HepG2 (cell line): ENCODE data around the gene SCUBE1. TPM values are rescaled to one million over a fixed set of nuclear protein-coding genes. Genes with fewer than 3 reads are reported as not detected.

Experiments used
- ATAC-seq: fragments of 200-7000 bp; cut with Tn5 transposase; 3 replicates; pipeline ENCODE4 v1.9.1; 2020; ENCODE audit warnings: mild to moderate bottlenecking, moderate library complexity
- BruUV-seq: library from RNA; stranded (reverse); fragments of 400-500 nt; replicated peaks from 2 replicates; lab custom pipeline; 2021; lab: Mats Ljungman, UMichigan
- CTCF ChIA-PET: fragments of 300-600 bp; formaldehyde crosslinking; extraction: SDS; loops from one replicate; lab custom pipeline; 2021; ENCODE audit warnings: low total read pairs, inconsistent platforms, low intra/inter-chr PET ratio; lab: Yijun Ruan, JAX
- POLR2A ChIA-PET: fragments of 350-600 bp; sonication (Branson Sonifier 250); formaldehyde crosslinking; loops from one replicate; lab custom pipeline; 2020; ENCODE audit warnings: antibody characterized with exemption, inconsistent platforms; lab: Yijun Ruan, JAX
- DNase-seq: peaks from one replicate; pipeline ENCODE4 v3.0.0-alpha.2; 2015; ENCODE audit warnings: low spot score
- FAIRE-seq: peaks from 3 replicates; lab custom pipeline; 2011; peaks lifted over from hg19 to GRCh38; lab: Jason Lieb, UNC
- H2AFZ ChIP-seq: one replicate; pipeline ENCODE4 v1.6.1; 2011; ENCODE audit warnings: low read length, inconsistent platforms
- H3K27ac ChIP-seq: fragments of 300-600 bp; 3 replicates; pipeline ENCODE4 v1.8.0; 2011; ENCODE audit warnings: mixed run types, mild to moderate bottlenecking, mixed read lengths, low read length, inconsistent platforms; ENCODE audit not compliant: insufficient read depth; ENCODE audit errors: extremely low read length
- H3K27me3 ChIP-seq, 2 experiments: fragments of 200-600 bp in 1 of 2; 2 replicates in 1 of 2; 3 replicates in 1 of 2; pipeline versions ENCODE4 v1.6.0 to v1.8.0; 2011; ENCODE audit warnings: low read length in 2 of 2, mild to moderate bottlenecking in 2 of 2, moderate library complexity in 2 of 2, inconsistent platforms in 1 of 2; ENCODE audit not compliant: insufficient read depth in 2 of 2, control insufficient read depth in 1 of 2
- H3K36me3 ChIP-seq, 2 experiments: fragments of 200-600 bp in 1 of 2; replicated peaks in 1 of 2; 2 replicates in 1 of 2; 3 replicates in 1 of 2; pipeline versions ENCODE4 v1.5.1 to v1.8.0; 2011; ENCODE audit warnings: low read length in 2 of 2, inconsistent platforms in 1 of 2; ENCODE audit not compliant: insufficient read depth in 2 of 2, control insufficient read depth in 1 of 2
- H3K4me1 ChIP-seq: 2 replicates; pipeline ENCODE4 v1.5.1; 2012; ENCODE audit warnings: low read length, inconsistent platforms; ENCODE audit not compliant: insufficient read depth
- H3K4me2 ChIP-seq: 2 replicates; pipeline ENCODE4 v1.6.0; 2011; ENCODE audit warnings: low read depth, low read length, inconsistent platforms
- H3K4me3 ChIP-seq, 3 experiments: fragments of 200-600 bp in 1 of 3; sonication (generic), shearing (Covaris generic) in 1 of 3; replicated peaks in 1 of 3; 2 replicates each; pipeline ENCODE4 v1.5.1; 2011 to 2016; ENCODE audit warnings: low read length in 3 of 3, inconsistent platforms in 2 of 3, low read depth in 2 of 3, mild to moderate bottlenecking in 2 of 3, control low read depth in 1 of 3, mixed read lengths in 1 of 3; ENCODE audit not compliant: insufficient read depth in 1 of 3
- H3K79me2 ChIP-seq: one replicate; pipeline ENCODE4 v1.6.1; 2011; ENCODE audit warnings: low read length, inconsistent platforms; ENCODE audit not compliant: insufficient read depth
- H3K9ac ChIP-seq: 2 replicates; pipeline ENCODE4 v1.6.0; 2011; ENCODE audit warnings: mild to moderate bottlenecking, low read depth, low read length, inconsistent platforms; ENCODE audit not compliant: insufficient read depth
- H3K9me3 ChIP-seq: 2 replicates; pipeline ENCODE4 v1.5.1; 2012; ENCODE audit warnings: mild to moderate bottlenecking, low read length
- H4K20me1 ChIP-seq: 2 replicates; pipeline ENCODE4 v1.6.0; 2011; ENCODE audit warnings: inconsistent platforms, mild to moderate bottlenecking, low read length, moderate library complexity; ENCODE audit not compliant: insufficient read depth
- DMTF1 ChIP-seq: sonication (generic); formaldehyde crosslinking; IDR thresholded peaks from 2 replicates; pipeline ENCODE4 v1.4.0; 2020; ENCODE audit warnings: mild to moderate bottlenecking, missing genetic modification reagents
- MTA1 ChIP-seq: sonication (generic); formaldehyde crosslinking; IDR thresholded peaks from 2 replicates; pipeline ENCODE4 v1.4.0; 2020; ENCODE audit warnings: missing genetic modification reagents, mild to moderate bottlenecking, borderline replicate concordance
- SIX4 ChIP-seq: sonication (generic); formaldehyde crosslinking; IDR thresholded peaks from 2 replicates; pipeline ENCODE4 v1.4.0; 2020; ENCODE audit warnings: missing genetic modification reagents
- SNAI1 ChIP-seq: sonication (generic); formaldehyde crosslinking; IDR thresholded peaks from 2 replicates; pipeline ENCODE4 v1.5.0; 2020; ENCODE audit warnings: mild to moderate bottlenecking, missing genetic modification reagents, borderline replicate concordance
- SP2 ChIP-seq: sonication (generic); formaldehyde crosslinking; IDR thresholded peaks from 2 replicates; pipeline ENCODE4 v1.5.1; 2020; ENCODE audit warnings: mild to moderate bottlenecking, missing genetic modification reagents
- SRSF1 ChIP-seq: fragments of 200-400 bp; formaldehyde crosslinking; optimal IDR thresholded peaks from 2 replicates; pipeline ENCODE3; 2017; ENCODE audit warnings: mild to moderate bottlenecking, low read depth, low read length, moderate library complexity
- ZBTB20 ChIP-seq: sonication (generic); formaldehyde crosslinking; IDR thresholded peaks from 2 replicates; pipeline ENCODE4 v1.8.1; 2023; ENCODE audit warnings: missing genetic modification reagents, low read depth, mild to moderate bottlenecking, borderline replicate concordance
- ZNF468 ChIP-seq: sonication (generic); formaldehyde crosslinking; IDR thresholded peaks from 2 replicates; pipeline ENCODE4 v1.8.0; 2022; ENCODE audit warnings: mild to moderate bottlenecking, moderate library complexity, missing genetic modification reagents
- ZNF546 ChIP-seq: sonication (generic); formaldehyde crosslinking; conservative IDR thresholded peaks from 2 replicates; pipeline ENCODE4 v1.8.1; 2023; ENCODE audit warnings: mild to moderate bottlenecking, missing genetic modification reagents
- WGBS: methylation state at CpG from one replicate; pipeline ENCODE4 v1.1.6; 2017; ENCODE audit warnings: low lambda C conversion rate; 5-methylcytosine and 5-hydroxymethylcytosine counted together
- in situ Hi-C: cut with HindIII; loops from 2 replicates; pipeline ENCODE4 v1.10.0; 2017; ENCODE audit warnings: low pct_unique_long_range_greater_than_20kb; ENCODE audit not compliant: extremely low pct_ligation_motif_present
- intact Hi-C: fragments of 100-400 bp; cut with micrococcal nuclease; formaldehyde crosslinking; loops from one replicate; pipeline ENCODE4 v1.10.0; 2022; ENCODE audit not compliant: unreplicated experiment
- polyA plus RNA-seq, 8 experiments: library from polyadenylated mRNA; depleted of rRNA in 3 of 8; stranded (reverse) in 7 of 8; unstranded in 1 of 8; fragments of >200 nt; fragmentation: Illumina TruSeq in 4 of 8; extraction: Trizol in 4 of 8; gene quantifications; 2 replicates each; pipeline versions ENCODE4 v1.2.1 to v1.2.3, GENCODE V29; 2011 to 2016; ENCODE audit warnings: low read depth in 4 of 8, missing spikeins in 1 of 8, mixed read lengths in 1 of 8; ENCODE audit not compliant: insufficient read depth in 1 of 8
- total RNA-seq, 5 experiments: library from RNA; depleted of rRNA; stranded (reverse); fragments of >200 nt; fragmentation: Illumina TruSeq; extraction: Trizol; gene quantifications; 2 replicates each; pipeline ENCODE4 v1.2.3, GENCODE V29; 2016; ENCODE audit warnings: low read depth in 1 of 5

Gene SCUBE1
- total and polyA plus RNA-seq, 2 of the 13 experiments (the other 11 are each of a cell fraction or from before 2014, with no cell fraction given) = under 0.01 to 0.05 TPM

DNA sequence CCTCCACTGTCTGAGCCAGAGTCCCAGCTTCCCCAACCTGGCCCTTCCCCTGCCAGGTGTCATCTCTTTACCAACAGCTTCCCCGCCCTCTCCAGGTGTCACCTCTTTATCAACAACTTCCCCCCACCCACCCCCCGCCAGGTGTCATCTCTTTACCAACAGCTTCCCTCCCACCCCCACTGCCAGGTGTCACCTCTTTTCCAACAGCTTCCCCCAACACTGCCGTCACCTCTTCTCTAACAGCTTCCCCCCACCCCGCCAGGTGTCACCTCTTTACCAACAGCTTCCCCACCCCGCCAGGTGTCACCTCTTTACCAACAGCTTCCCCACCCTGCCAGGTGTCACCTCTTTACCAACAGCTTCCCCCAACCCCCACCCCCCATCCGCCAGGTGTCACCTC lies 126.4 kb downstream of the SCUBE1 start:
- Histone ChIP-seq H3K27me3 (peaks cover 13 to 45% of the 10 kb centered on the region in 2 experiments), H2AFZ (no peak overlapping the region), H3K4me2 (no peak overlapping the region), H3K4me1 (no peaks in the 10 kb centered on the region), H3K9ac (no peak overlapping the region), H3K27ac (no peak overlapping the region), H4K20me1 (no peaks in the 10 kb centered on the region), H3K79me2 (no peaks in the 10 kb centered on the region), H3K36me3 (no peaks in the 10 kb centered on the region), H3K9me3 (no peaks in the 10 kb centered on the region), H3K4me3 (no peak overlapping the region)
- no TSS peak for BruUV-seq
- in situ Hi-C loops = no loop called here
- ChIA-PET CTCF (no interaction called here), POLR2A (no interaction called here)
- no peak for FAIRE-seq
- intact Hi-C loops = no loop called here
- no peak for ATAC-seq
- TF ChIP-seq ZNF468 (CRISPR knock-in tag) = no peak
- no peak for TF ChIP-seq SRSF1
- no peak for TF ChIP-seq SIX4 (CRISPR knock-in tag)
- no peak for TF ChIP-seq ZBTB20 (CRISPR knock-in tag)
- TF ChIP-seq SNAI1 (CRISPR knock-in tag) = no peak
- TF ChIP-seq ZNF546 (CRISPR knock-in tag) = no peak
- no peak for TF ChIP-seq MTA1 (CRISPR knock-in tag)
- TF ChIP-seq DMTF1 (CRISPR knock-in tag) = no peak
- no peak for TF ChIP-seq SP2 (CRISPR knock-in tag)
- no peak for DNase-seq
- 62% methylated on average over 6 of the region's 6 CpGs for WGBS
